ENCODE results near the gene BNIP2. TPM values are rescaled to one million over a fixed set of nuclear protein-coding genes. Genes with fewer than 3 reads are reported as not detected.
"Not testable (repeated sequence)": the region's sequence is repeated elsewhere in the genome, so short reads cannot be mapped to it uniquely, and the experiment has no call there.

Gene BNIP2
- polyA plus RNA-seq, 4 donors = 53.2 to 84.9 (median 74.0) TPM

- peak; percentile 6 to 25 (median 15) for DNase-seq (ENCODE audit: low read depth in 4 of 4, low spot score in 3 of 4)
Measured at GRCh38 chr15:59689626-59690236, 611 bp upstream of the BNIP2 start.

GRCh38 chr15:59688423-59688781 is 718 bp downstream of the BNIP2 start:
- DNase-seq (ENCODE audit: low read depth in 4 of 4, low spot score in 3 of 4) = peak; percentile 14 to 33 (median 29)

GRCh38 chr15:59687836-59688235 is 1.3 kb downstream of the BNIP2 start:
- no peak for DNase-seq (ENCODE audit: low read depth in 4 of 4, low spot score in 3 of 4)

DNA sequence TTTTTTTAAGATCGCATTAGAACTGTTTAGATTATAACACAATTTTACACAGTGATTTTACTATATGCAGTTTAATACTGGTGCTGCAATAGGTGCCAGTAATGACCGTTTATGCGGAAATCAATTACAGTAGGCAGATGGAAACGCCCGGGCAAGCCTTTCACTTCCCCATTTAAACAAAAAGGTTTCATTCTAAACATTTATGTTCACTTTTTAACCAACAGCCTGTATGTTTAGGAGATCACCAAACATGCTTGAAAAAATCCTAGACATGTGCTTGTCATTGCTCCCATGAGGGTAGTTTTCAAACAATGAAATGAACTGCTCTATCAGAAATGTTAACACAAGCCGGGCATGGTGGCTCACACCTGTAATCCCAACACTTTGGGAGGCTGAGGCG is 2.7 kb downstream of the BNIP2 start:
- DNase-seq (ENCODE audit: low read depth in 4 of 4, low spot score in 3 of 4) = no peak

- no peak for DNase-seq (ENCODE audit: low read depth in 4 of 4, low spot score in 3 of 4)
Measured at GRCh38 chr15:59685737-59686297, 3.3 kb downstream of the BNIP2 start.

- DNase-seq (ENCODE audit: low read depth in 4 of 4, low spot score in 3 of 4) = no peak
Measured at GRCh38 chr15:59680870-59681269, 8.2 kb downstream of the BNIP2 start.

GRCh38 chr15:59680346-59680745 is 8.8 kb downstream of the BNIP2 start:
- no peak for DNase-seq (ENCODE audit: low read depth in 4 of 4, low spot score in 3 of 4)

DNA sequence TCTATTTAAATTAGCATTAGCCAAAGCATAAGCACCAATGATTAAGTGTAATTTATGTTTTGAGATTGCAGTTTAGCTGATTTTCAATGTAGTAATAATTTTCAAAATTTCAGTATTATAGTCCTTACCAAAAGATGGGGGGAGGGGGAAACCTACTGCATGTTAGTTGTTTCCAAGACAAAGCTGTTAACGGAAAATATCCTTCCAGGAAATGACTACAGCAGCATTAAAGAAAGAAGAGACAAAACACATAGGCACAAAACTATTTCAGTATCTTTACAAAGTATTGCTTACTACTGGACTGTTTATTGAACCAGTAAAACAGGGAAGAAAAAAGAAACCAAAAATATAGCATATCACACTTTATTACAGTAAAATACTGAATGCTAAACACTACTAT is 10.5 kb downstream of the BNIP2 start:
- no peak for DNase-seq (ENCODE audit: low read depth in 4 of 4, low spot score in 3 of 4)

DNA sequence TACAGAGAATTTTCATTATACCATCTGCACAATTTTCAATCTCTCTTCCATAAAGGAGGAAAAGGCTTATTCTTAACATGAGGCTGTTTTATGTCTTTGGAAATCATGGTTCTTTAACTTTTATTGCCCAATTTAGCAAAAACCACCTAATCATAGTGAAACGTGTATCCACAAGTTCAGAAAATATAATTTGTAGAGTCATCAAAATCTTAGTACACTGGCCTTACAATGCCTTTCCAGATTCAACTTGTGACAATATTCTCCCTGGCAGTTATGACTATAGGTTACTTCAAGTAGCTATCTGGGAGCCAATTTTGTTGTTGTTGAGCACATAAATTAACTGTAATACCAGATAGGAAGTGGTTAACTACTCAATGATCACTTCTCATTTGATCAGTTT is 10.9 kb downstream of the BNIP2 start:
- DNase-seq (ENCODE audit: low read depth in 4 of 4, low spot score in 3 of 4) = no peak

- DNase-seq (ENCODE audit: low read depth in 4 of 4, low spot score in 3 of 4) = no peak
Measured at GRCh38 chr15:59676565-59676964, 12.6 kb downstream of the BNIP2 start.

DNA sequence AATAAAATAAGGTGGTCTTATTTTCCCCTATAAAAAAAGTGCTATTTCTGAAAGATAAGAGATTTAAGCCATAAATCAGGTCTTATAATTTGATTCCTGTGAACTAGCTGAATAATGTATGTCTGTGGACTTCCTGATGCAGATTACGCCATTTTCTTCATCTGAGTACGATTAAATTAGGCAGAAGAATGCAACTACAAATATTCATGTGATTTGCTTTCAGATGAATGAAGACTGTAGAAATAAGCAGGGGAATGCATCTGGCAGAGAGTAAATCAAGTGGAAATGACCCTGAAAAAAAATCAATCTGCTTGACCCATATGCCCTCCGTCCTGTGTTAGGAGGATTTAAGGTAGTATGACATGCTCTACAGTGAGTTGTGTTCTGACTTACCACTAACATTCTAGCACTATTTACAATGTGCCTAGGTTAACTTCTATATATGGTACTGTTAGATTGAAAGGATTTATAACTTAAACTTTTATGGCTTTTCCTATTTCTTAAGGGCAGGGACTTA is 14.7 kb downstream of the BNIP2 start:
- no peak for DNase-seq (ENCODE audit: low read depth in 4 of 4, low spot score in 3 of 4)

DNA sequence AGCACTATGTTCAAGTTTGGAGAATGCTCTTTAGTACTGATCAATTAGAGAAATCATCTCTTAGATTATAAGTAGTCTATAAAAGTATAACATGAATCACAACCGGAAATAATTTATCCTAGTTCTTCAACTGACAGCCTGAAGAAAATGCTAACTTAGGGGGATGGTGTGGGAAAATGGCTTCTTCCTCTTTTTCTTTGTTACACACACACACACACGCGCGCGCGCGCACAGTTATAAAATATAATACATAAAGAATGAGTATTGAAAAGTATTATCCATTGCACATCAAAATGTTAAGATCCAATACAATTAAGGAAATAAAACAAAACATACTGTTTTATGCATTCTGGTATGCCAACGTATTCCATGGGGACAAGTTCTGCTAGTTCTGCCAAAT is 20.6 kb downstream of the BNIP2 start:
- no peak for DNase-seq (ENCODE audit: low read depth in 4 of 4, low spot score in 3 of 4)

DNA sequence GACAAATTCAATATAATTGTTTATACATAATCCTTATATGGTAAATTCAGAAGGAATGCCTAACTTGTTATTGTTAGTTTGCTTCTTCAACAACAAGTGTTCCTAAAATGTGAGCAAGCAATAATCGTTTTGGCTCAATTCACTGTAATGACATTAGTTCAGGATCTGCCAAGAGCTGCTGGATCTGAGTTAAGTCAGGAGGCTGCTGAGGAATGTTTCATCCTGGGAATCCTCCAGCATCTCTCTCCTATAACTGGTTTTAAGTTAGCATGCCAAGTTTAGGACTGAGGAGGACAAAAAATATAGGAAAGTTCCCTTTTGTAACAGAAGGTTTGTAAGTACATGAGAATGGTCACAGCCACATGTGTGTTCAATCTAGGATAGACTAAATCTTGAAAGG is 26.9 kb downstream of the BNIP2 start:
- no peak for DNase-seq (ENCODE audit: low read depth in 4 of 4, low spot score in 3 of 4)

GRCh38 chr15:59659366-59659765 is 29.8 kb downstream of the BNIP2 start:
- DNase-seq (ENCODE audit: low read depth in 4 of 4, low spot score in 3 of 4) = no peak

- no peak for DNase-seq (ENCODE audit: low read depth in 4 of 4, low spot score in 3 of 4)
Measured at GRCh38 chr15:59657635-59658125, 31.4 kb downstream of the BNIP2 start.

- DNase-seq (ENCODE audit: low read depth in 4 of 4, low spot score in 3 of 4) = peak; percentile 78 to 88 (median 81)
Measured at GRCh38 chr15:59656897-59657634, 32.1 kb downstream of the BNIP2 start, which contains the start of gene GTF2A2. TSS of gene GTF2A2 (minus strand) at chr15:59657515. CDS start at chr15:59652277, 5,238 bp downstream.

GRCh38 chr15:59654046-59654445 is 35.1 kb downstream of the BNIP2 start:
- DNase-seq (ENCODE audit: low read depth in 4 of 4, low spot score in 3 of 4) = no peak

- DNase-seq (ENCODE audit: low read depth in 4 of 4, low spot score in 3 of 4) = no peak
Measured at GRCh38 chr15:59649603-59650002, 39.5 kb downstream of the BNIP2 start.

GRCh38 chr15:59647085-59647484 is 42.0 kb downstream of the BNIP2 start:
- DNase-seq (ENCODE audit: low read depth in 4 of 4, low spot score in 3 of 4) = no peak

DNA sequence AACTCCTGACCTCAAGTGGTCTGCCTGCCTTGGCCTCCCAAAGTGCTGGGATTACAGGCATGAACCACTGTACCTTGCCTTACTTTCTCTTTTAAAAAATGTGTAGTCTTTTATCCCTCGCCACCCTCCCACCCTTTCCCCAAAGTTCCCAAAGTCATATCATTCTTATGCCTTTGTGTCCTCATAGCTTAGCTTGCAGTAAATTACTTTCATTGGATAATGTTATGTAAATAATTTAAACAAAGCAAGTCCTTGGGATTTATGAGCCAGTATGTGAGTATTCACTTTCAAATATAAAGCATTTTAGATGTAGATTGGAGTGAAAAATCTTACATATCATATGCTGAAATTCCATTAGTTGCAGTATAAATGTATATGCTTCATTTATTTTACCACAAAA is 42.8 kb downstream of the BNIP2 start:
- DNase-seq (ENCODE audit: low read depth in 4 of 4, low spot score in 3 of 4) = no peak

DNA sequence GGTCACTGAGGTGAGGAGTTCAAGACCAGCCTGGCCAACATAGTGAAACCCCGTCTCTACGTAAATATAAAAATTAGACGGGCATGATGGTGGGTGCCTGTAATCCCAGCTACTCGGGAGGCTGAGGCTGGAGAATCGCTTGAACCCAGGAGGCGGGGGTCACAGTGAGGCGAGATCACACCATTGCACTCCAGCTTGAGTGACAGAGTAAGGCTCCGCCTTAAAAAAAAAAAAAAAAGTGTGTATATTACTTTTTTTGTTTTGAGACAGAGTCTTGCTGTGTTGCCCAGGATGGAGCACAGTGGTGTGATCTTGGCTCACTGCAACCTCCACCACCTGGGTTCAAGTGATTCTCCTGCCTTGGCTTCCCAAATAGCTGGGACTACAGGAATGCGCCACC is 43.3 kb downstream of the BNIP2 start:
- DNase-seq (ENCODE audit: low read depth in 4 of 4, low spot score in 3 of 4) = not testable (repeated sequence)

DNA sequence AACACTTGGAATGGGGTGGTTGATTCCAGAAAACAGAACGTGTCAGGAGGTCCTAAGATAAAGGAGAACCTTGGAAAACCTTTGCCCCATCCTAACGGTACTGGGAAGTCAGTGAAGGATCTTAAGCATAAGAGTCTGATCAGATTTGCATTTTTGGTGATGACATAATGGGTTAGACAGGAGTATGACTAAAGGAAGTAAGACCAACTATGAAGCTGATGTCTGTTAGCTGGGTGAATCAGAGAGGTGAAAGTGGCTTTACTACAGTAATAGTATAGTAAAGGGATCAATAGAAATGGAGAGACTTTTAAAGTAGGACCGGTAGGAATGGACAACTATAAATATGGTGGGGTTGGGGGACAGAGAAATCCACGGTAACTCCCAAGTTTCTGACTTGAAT is 44.4 kb downstream of the BNIP2 start:
- DNase-seq (ENCODE audit: low read depth in 4 of 4, low spot score in 3 of 4) = no peak
